Calu3 (cell line): ENCODE measurements around the gene CPSF4L. TPM values are rescaled to one million over a fixed set of nuclear protein-coding genes. Genes with fewer than 3 reads are reported as not detected.

ENCODE experiments used
- BruUV-seq: library from RNA; stranded (reverse); fragments of 400-500 nt; replicated peaks from 2 replicates; lab custom pipeline; 2021; lab: Mats Ljungman, UMichigan
- CTCF ChIA-PET: fragments of 300-600 bp; sonication (Branson Sonifier 250); formaldehyde crosslinking; loops from one replicate; lab custom pipeline; 2022; ENCODE audit warnings: antibody characterized with exemption; lab: Charles Lee
- DNase-seq: peaks from one replicate; pipeline ENCODE4 v3.0.0; 2022
- H3K27ac Mint-ChIP-seq: one replicate; pipeline ENCODE4 v1.8.0; 2022; ENCODE audit warnings: mixed read lengths; ENCODE audit not compliant: unreplicated experiment
- H3K27me3 Mint-ChIP-seq: one replicate; pipeline ENCODE4 v1.8.0; 2022; ENCODE audit warnings: mixed read lengths; ENCODE audit not compliant: unreplicated experiment
- H3K36me3 Mint-ChIP-seq: one replicate; pipeline ENCODE4 v1.8.0; 2022; ENCODE audit warnings: mild to moderate bottlenecking, moderate library complexity, mixed read lengths; ENCODE audit not compliant: insufficient read depth, unreplicated experiment
- H3K4me1 Mint-ChIP-seq: one replicate; pipeline ENCODE4 v1.8.0; 2022; ENCODE audit warnings: mild to moderate bottlenecking, low read depth, mixed read lengths; ENCODE audit not compliant: unreplicated experiment
- H3K4me3 Mint-ChIP-seq: one replicate; pipeline ENCODE4 v1.8.0; 2022; ENCODE audit warnings: mild to moderate bottlenecking, low read depth, moderate library complexity, mixed read lengths; ENCODE audit not compliant: unreplicated experiment
- H3K9me3 Mint-ChIP-seq: one replicate; pipeline ENCODE4 v1.8.0; 2022; ENCODE audit warnings: low read depth, mixed read lengths; ENCODE audit not compliant: unreplicated experiment
- intact Hi-C: fragments of 100-400 bp; cut with micrococcal nuclease; formaldehyde crosslinking; loops from one replicate; pipeline ENCODE4 v1.10.0; 2022; ENCODE audit not compliant: unreplicated experiment
- total RNA-seq: library from RNA; stranded (reverse); gene quantifications from 2 replicates; pipeline ENCODE4 v1.2.3, GENCODE V29; 2022
- TF ChIP-seq, protein P1 (sequence below): fragments of 200-600 bp; IDR thresholded peaks from one replicate; pipeline ENCODE4 v1.8.0; 2022; ENCODE audit warnings: antibody characterized with exemption; ENCODE audit not compliant: unreplicated experiment

Gene CPSF4L
- total RNA-seq, 1 experiment from 2014 or later: not detected

GRCh38 chr17:73278465-73279453 is 17.1 kb upstream of the CPSF4L start:
- H3K36me3 Mint-ChIP-seq: peaks cover 21% of the 10 kb centered on the region
- BruUV-seq: TSS peak; percentile 7
- H3K4me1 Mint-ChIP-seq: no peaks in the 10 kb centered on the region
- TF ChIP-seq, protein P1, sequence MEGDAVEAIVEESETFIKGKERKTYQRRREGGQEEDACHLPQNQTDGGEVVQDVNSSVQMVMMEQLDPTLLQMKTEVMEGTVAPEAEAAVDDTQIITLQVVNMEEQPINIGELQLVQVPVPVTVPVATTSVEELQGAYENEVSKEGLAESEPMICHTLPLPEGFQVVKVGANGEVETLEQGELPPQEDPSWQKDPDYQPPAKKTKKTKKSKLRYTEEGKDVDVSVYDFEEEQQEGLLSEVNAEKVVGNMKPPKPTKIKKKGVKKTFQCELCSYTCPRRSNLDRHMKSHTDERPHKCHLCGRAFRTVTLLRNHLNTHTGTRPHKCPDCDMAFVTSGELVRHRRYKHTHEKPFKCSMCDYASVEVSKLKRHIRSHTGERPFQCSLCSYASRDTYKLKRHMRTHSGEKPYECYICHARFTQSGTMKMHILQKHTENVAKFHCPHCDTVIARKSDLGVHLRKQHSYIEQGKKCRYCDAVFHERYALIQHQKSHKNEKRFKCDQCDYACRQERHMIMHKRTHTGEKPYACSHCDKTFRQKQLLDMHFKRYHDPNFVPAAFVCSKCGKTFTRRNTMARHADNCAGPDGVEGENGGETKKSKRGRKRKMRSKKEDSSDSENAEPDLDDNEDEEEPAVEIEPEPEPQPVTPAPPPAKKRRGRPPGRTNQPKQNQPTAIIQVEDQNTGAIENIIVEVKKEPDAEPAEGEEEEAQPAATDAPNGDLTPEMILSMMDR: no peak
- no peak overlapping the region for H3K27ac Mint-ChIP-seq
- intact Hi-C loops: no loop called here
- CTCF ChIA-PET: no interaction called here
- DNase-seq: no peak
- no peak overlapping the region for H3K4me3 Mint-ChIP-seq
- H3K9me3 Mint-ChIP-seq: no peaks in the 10 kb centered on the region
- H3K27me3 Mint-ChIP-seq: no peaks in the 10 kb centered on the region

GRCh38 chr17:73278049-73278464 is 16.4 kb upstream of the CPSF4L start:
- TF ChIP-seq, protein P1: no peak
- CTCF ChIA-PET: interaction anchor here (0.5 kb wide), 1 partner anchor 64 kb away, joined by 4 read pairs; no protein-coding TSS in a partner anchor
- no peaks in the 10 kb centered on the region for H3K4me1 Mint-ChIP-seq
- peaks cover 14% of the 10 kb centered on the region for H3K36me3 Mint-ChIP-seq
- H3K27ac Mint-ChIP-seq: no peak overlapping the region
- no TSS peak for BruUV-seq
- intact Hi-C loops: no loop called here
- no peak overlapping the region for H3K4me3 Mint-ChIP-seq
- H3K27me3 Mint-ChIP-seq: no peaks in the 10 kb centered on the region
- no peak for DNase-seq
- H3K9me3 Mint-ChIP-seq: no peaks in the 10 kb centered on the region

DNA sequence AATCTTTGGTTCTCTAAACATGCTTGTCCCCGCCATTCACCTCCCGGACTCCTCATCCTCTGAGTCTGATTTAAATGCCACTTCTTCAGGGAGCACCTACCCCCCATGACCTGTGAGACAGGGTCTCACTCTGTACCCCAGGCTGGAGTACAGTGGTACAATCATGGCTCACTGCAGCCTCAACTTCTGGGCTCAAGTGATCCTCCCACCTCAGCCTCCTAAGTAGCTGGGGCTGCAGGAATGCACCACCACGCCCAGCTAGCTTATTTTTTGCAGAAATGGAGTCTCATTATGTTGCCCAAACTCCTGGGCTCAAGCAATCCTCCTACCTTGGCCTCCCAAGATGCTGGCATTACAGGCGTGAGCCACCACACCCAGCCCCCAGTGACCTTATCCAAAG is 12.8 kb upstream of the CPSF4L start:
- Mint-ChIP-seq H3K36me3 (no peaks in the 10 kb centered on the region), H3K27me3 (no peaks in the 10 kb centered on the region), H3K4me1 (no peaks in the 10 kb centered on the region), H3K9me3 (no peaks in the 10 kb centered on the region), H3K4me3 (no peak overlapping the region), H3K27ac (no peak overlapping the region)
- intact Hi-C loops: no loop called here
- no TSS peak for BruUV-seq
- no peak for DNase-seq
- TF ChIP-seq, protein P1: no peak
- CTCF ChIA-PET: no interaction called here

DNA sequence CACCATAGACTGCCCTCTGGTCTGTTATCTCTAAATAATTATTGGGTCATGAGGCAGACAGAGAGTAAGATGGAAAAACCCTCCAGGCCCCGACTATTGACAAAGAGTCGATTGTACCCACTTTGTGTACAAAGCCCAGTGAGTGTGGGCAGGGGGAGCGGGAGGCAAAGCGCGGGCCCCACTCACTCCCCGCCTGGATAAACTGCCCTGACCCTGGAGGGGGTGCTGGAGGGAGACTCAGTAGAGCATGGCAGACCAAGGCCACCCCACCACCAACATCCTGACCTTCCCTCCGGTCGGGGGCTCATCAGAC is 11.2 kb upstream of the CPSF4L start:
- intact Hi-C loops: no loop called here
- CTCF ChIA-PET: no interaction called here
- Mint-ChIP-seq H3K9me3 (no peaks in the 10 kb centered on the region), H3K27ac (no peak overlapping the region), H3K36me3 (no peaks in the 10 kb centered on the region), H3K4me3 (no peak overlapping the region), H3K27me3 (no peaks in the 10 kb centered on the region), H3K4me1 (no peaks in the 10 kb centered on the region)
- DNase-seq: no peak
- TF ChIP-seq, protein P1: no peak
- no TSS peak for BruUV-seq
